WTC11 (cell line): ENCODE results near the gene CAMTA1. TPM values are rescaled to one million over a fixed set of nuclear protein-coding genes. Genes with fewer than 3 reads are reported as not detected.

Experiments used
- ATAC-seq: fragments of 200-7000 bp; cut with Tn5 transposase; 2 replicates; pipeline ENCODE4 v1.10.0; 2021; ENCODE audit warnings: mild to moderate bottlenecking, moderate library complexity
- CTCF ChIA-PET: fragments of 300-600 bp; sonication (Branson Sonifier 250); formaldehyde crosslinking; loops from one replicate; lab custom pipeline; 2021; ENCODE audit warnings: antibody characterized with exemption; lab: Charles Lee
- POLR2A ChIA-PET: fragments of 350-600 bp; sonication (Branson Sonifier 250); formaldehyde crosslinking; loops from one replicate; lab custom pipeline; 2021; ENCODE audit warnings: antibody characterized with exemption; lab: Charles Lee
- DNase-seq: peaks from one replicate; pipeline ENCODE4 v3.0.0; 2021; ENCODE audit warnings: low spot score
- H3K27ac Mint-ChIP-seq: 2 replicates; pipeline ENCODE4 v1.8.0; 2021; ENCODE audit warnings: mixed read lengths
- H3K27me3 Mint-ChIP-seq: 2 replicates; pipeline ENCODE4 v1.8.0; 2021; ENCODE audit warnings: low read depth, mild to moderate bottlenecking, moderate library complexity, mixed read lengths
- H3K36me3 Mint-ChIP-seq: 2 replicates; pipeline ENCODE4 v1.8.0; 2021; ENCODE audit warnings: mixed read lengths
- H3K4me1 Mint-ChIP-seq: 2 replicates; pipeline ENCODE4 v1.8.0; 2022; ENCODE audit warnings: mixed read lengths
- H3K4me3 Mint-ChIP-seq: 2 replicates; pipeline ENCODE4 v1.8.0; 2021; ENCODE audit warnings: mild to moderate bottlenecking, moderate library complexity, mixed read lengths
- H3K9me3 Mint-ChIP-seq: 2 replicates; pipeline ENCODE4 v1.8.0; 2021; ENCODE audit warnings: mixed read lengths
- AFF4 ChIP-seq: sonication (generic); formaldehyde crosslinking; IDR thresholded peaks from 2 replicates; pipeline ENCODE4 v1.8.1; 2023; ENCODE audit warnings: mild to moderate bottlenecking, missing genetic modification reagents, borderline replicate concordance
- ATF3 ChIP-seq: sonication (generic); formaldehyde crosslinking; conservative IDR thresholded peaks from 2 replicates; pipeline ENCODE4 v1.8.1; 2022; ENCODE audit warnings: mild to moderate bottlenecking, missing genetic modification reagents
- CBFB ChIP-seq: sonication (generic); formaldehyde crosslinking; IDR thresholded peaks from 2 replicates; pipeline ENCODE4 v1.8.1; 2022; ENCODE audit warnings: mild to moderate bottlenecking, low read depth, missing genetic modification reagents
- CREM ChIP-seq: sonication (generic); formaldehyde crosslinking; IDR thresholded peaks from 2 replicates; pipeline ENCODE4 v1.8.1; 2022; ENCODE audit warnings: mild to moderate bottlenecking, missing genetic modification reagents, moderate library complexity
- E2F5 ChIP-seq: sonication (generic); formaldehyde crosslinking; IDR thresholded peaks from 2 replicates; pipeline ENCODE4 v1.8.1; 2022; ENCODE audit warnings: mild to moderate bottlenecking, moderate library complexity, missing genetic modification reagents
- ELF4 ChIP-seq: sonication (generic); formaldehyde crosslinking; IDR thresholded peaks from 2 replicates; pipeline ENCODE4 v1.8.1; 2022; ENCODE audit warnings: low read depth, mild to moderate bottlenecking, moderate library complexity, missing genetic modification reagents
- ESRRA ChIP-seq: sonication (generic); formaldehyde crosslinking; IDR thresholded peaks from 2 replicates; pipeline ENCODE4 v1.8.1; 2022; ENCODE audit warnings: mild to moderate bottlenecking, missing genetic modification reagents, borderline replicate concordance
- ETV6 ChIP-seq: sonication (generic); formaldehyde crosslinking; IDR thresholded peaks from 2 replicates; pipeline ENCODE4 v1.8.1; 2022; ENCODE audit warnings: mild to moderate bottlenecking, missing genetic modification reagents
- FOXK1 ChIP-seq: sonication (generic); formaldehyde crosslinking; IDR thresholded peaks from 2 replicates; pipeline ENCODE4 v1.8.0; 2022; ENCODE audit warnings: mild to moderate bottlenecking, moderate library complexity, missing genetic modification reagents
- IRF1 ChIP-seq: sonication (generic); formaldehyde crosslinking; IDR thresholded peaks from 2 replicates; pipeline ENCODE4 v1.8.0; 2023; ENCODE audit warnings: missing genetic modification reagents
- JAZF1 ChIP-seq: fragments of 250-450 bp; sonication (Bioruptor Pico); IDR thresholded peaks from 2 replicates; pipeline ENCODE4 v1.9.0; 2021; ENCODE audit warnings: moderate library complexity, mild to moderate bottlenecking, inconsistent platforms
- NFE2L1 ChIP-seq: sonication (generic); formaldehyde crosslinking; IDR thresholded peaks from 2 replicates; pipeline ENCODE4 v1.8.1; 2023; ENCODE audit warnings: missing genetic modification reagents
- NR2C2 ChIP-seq: sonication (generic); formaldehyde crosslinking; IDR thresholded peaks from 2 replicates; pipeline ENCODE4 v1.8.0; 2022; ENCODE audit warnings: mild to moderate bottlenecking, missing genetic modification reagents
- PRDM15 ChIP-seq: sonication (generic); formaldehyde crosslinking; IDR thresholded peaks from 2 replicates; pipeline ENCODE4 v1.8.0; 2022; ENCODE audit warnings: missing genetic modification reagents
- SOX15 ChIP-seq: fragments of 250-450 bp; sonication (Bioruptor Pico); IDR thresholded peaks from 2 replicates; pipeline ENCODE4 v1.9.0; 2021; ENCODE audit warnings: mild to moderate bottlenecking
- TP53 ChIP-seq: sonication (generic); formaldehyde crosslinking; IDR thresholded peaks from 2 replicates; pipeline ENCODE4 v1.8.1; 2023; ENCODE audit warnings: mild to moderate bottlenecking, missing genetic modification reagents
- ZNF121 ChIP-seq: sonication (generic); formaldehyde crosslinking; IDR thresholded peaks from 2 replicates; pipeline ENCODE4 v1.8.0; 2023; ENCODE audit warnings: missing genetic modification reagents
- ZNF232 ChIP-seq: sonication (generic); formaldehyde crosslinking; IDR thresholded peaks from 2 replicates; pipeline ENCODE4 v1.8.0; 2022; ENCODE audit warnings: mild to moderate bottlenecking, missing genetic modification reagents
- ZNF396 ChIP-seq: fragments of 250-450 bp; sonication (Bioruptor Pico); IDR thresholded peaks from 2 replicates; pipeline ENCODE4 v1.8.0; 2021; ENCODE audit warnings: mild to moderate bottlenecking, moderate library complexity, borderline replicate concordance
- total RNA-seq: library from RNA; stranded (reverse); gene quantifications from 3 replicates; pipeline ENCODE4 v1.2.3, GENCODE V29; 2021

The CAMTA1 gene
- total RNA-seq, 1 experiment from 2014 or later: 86.4 TPM

- TF ChIP-seq PRDM15 (CRISPR knock-in tag): no peak
- TF ChIP-seq, all 79 proteins: peak for 0
Measured at GRCh38 chr1:7300893-7301663, 515.8 kb downstream of the CAMTA1 start (continued).

- Mint-ChIP-seq H3K4me1 (peaks cover 63% of the 10 kb centered on the region), H3K9me3 (peaks cover 27% of the 10 kb centered on the region), H3K27ac (no peak overlapping the region), H3K27me3 (no peaks in the 10 kb centered on the region), H3K4me3 (no peak overlapping the region), H3K36me3 (peaks cover 10% of the 10 kb centered on the region)
- DNase-seq: no peak
- no peak for ATAC-seq
- ChIA-PET POLR2A (no interaction called here), CTCF (interaction anchor here (0.7 to 1.1 kb wide), 2 partner anchors 16 to 259 kb away, joined by 3 read pairs; no protein-coding TSS in a partner anchor)
- TF ChIP-seq TP53 (no peak), ZNF232 (CRISPR knock-in tag) (no peak), E2F5 (CRISPR knock-in tag) (no peak), ELF4 (no peak), NR2C2 (CRISPR knock-in tag) (no peak), AFF4 (no peak), JAZF1 (CRISPR knock-in tag) (no peak), FOXK1 (CRISPR knock-in tag) (no peak), ZNF121 (CRISPR knock-in tag) (no peak), IRF1 (no peak)
Measured at GRCh38 chr1:7301664-7301981, 516.4 kb downstream of the CAMTA1 start.

- CTCF ChIA-PET: interaction anchor here (0.7 to 1.1 kb wide), 2 partner anchors 17 to 260 kb away, joined by 3 read pairs; no protein-coding TSS in a partner anchor
- POLR2A ChIA-PET: no interaction called here
- peaks cover 59% of the 10 kb centered on the region for H3K4me1 Mint-ChIP-seq
- TF ChIP-seq ZNF396: no peak
- no peak for TF ChIP-seq SOX15 (CRISPR knock-in tag)
- no peak for TF ChIP-seq NFE2L1 (CRISPR knock-in tag)
- TF ChIP-seq IRF1: no peak
- no peak for TF ChIP-seq ESRRA (CRISPR knock-in tag)
- TF ChIP-seq ATF3: no peak
- TF ChIP-seq CBFB (CRISPR knock-in tag): no peak
- TF ChIP-seq AFF4: no peak
- TF ChIP-seq ETV6 (CRISPR knock-in tag): no peak
- no peak for TF ChIP-seq CREM
Measured at GRCh38 chr1:7302126-7302525, 516.9 kb downstream of the CAMTA1 start.

More at GRCh38 chr1:7302126-7302525, 516.9 kb downstream of the CAMTA1 start:
- ATAC-seq: no peak
- no peak overlapping the region for H3K27ac Mint-ChIP-seq
- DNase-seq: no peak
- H3K4me3 Mint-ChIP-seq: no peak overlapping the region
- H3K9me3 Mint-ChIP-seq: peaks cover 27% of the 10 kb centered on the region
- peaks cover 8% of the 10 kb centered on the region for H3K36me3 Mint-ChIP-seq
- H3K27me3 Mint-ChIP-seq: no peaks in the 10 kb centered on the region
